ENCODE measurements around the gene OR2W1.
A peak's percentile ranks its signal among the peaks of the same experiment; 100 is the strongest.

Gene OR2W1

GRCh38 chr6:29025927-29026585 lies 18.9 kb downstream of the OR2W1 start:
- Histone ChIP-seq H3K27ac (ENCODE audit: low read depth, low read length) (no peak overlapping the region), H3K9ac (ENCODE audit: low read length in 5 of 5) (no peak overlapping the region), H3K4me3 (ENCODE audit: low read depth in 1 of 5, low read length in 5 of 5) (no peak overlapping the region), H3K36me3 (ENCODE audit: control insufficient read depth in 5 of 5, insufficient read depth in 5 of 5, low read length in 5 of 5) (no peaks in the 10 kb centered on the region), H3K27me3 (ENCODE audit: control insufficient read depth in 5 of 5, insufficient read depth in 4 of 5, low read length in 5 of 5) (peaks cover 2 to 14% (median 4%) of the 10 kb centered on the region in 5 donors), H3K4me1 (ENCODE audit: control insufficient read depth in 5 of 5, insufficient read depth in 5 of 5, low read length in 5 of 5) (no peaks in the 10 kb centered on the region), H3K9me3 (ENCODE audit: control insufficient read depth in 5 of 5, low read length in 5 of 5) (no peaks in the 10 kb centered on the region)

- Histone ChIP-seq H3K27me3 (ENCODE audit: control insufficient read depth in 5 of 5, insufficient read depth in 4 of 5, low read length in 5 of 5) (peaks cover 0 to 10% (median 4%) of the 10 kb centered on the region in 5 donors), H3K4me1 (ENCODE audit: control insufficient read depth in 5 of 5, insufficient read depth in 5 of 5, low read length in 5 of 5) (peaks cover 0 to 8% (median 7%) of the 10 kb centered on the region in 5 donors), H3K9ac (ENCODE audit: low read length in 5 of 5) (no peak overlapping the region), H3K36me3 (ENCODE audit: control insufficient read depth in 5 of 5, insufficient read depth in 5 of 5, low read length in 5 of 5) (no peaks in the 10 kb centered on the region), H3K27ac (ENCODE audit: low read depth, low read length) (no peak overlapping the region), H3K9me3 (ENCODE audit: control insufficient read depth in 5 of 5, low read length in 5 of 5) (no peaks in the 10 kb centered on the region), H3K4me3 (ENCODE audit: low read depth in 1 of 5, low read length in 5 of 5) (no peak overlapping the region)
Measured at GRCh38 chr6:29021434-29021833, 23.5 kb downstream of the OR2W1 start.

- Histone ChIP-seq H3K27me3 (ENCODE audit: control insufficient read depth in 5 of 5, insufficient read depth in 4 of 5, low read length in 5 of 5) (peaks cover 1 to 13% (median 3%) of the 10 kb centered on the region in 5 donors), H3K36me3 (ENCODE audit: control insufficient read depth in 5 of 5, insufficient read depth in 5 of 5, low read length in 5 of 5) (no peaks in the 10 kb centered on the region), H3K27ac (ENCODE audit: low read depth, low read length) (no peak overlapping the region), H3K9me3 (ENCODE audit: control insufficient read depth in 5 of 5, low read length in 5 of 5) (no peaks in the 10 kb centered on the region), H3K4me1 (ENCODE audit: control insufficient read depth in 5 of 5, insufficient read depth in 5 of 5, low read length in 5 of 5) (peaks cover 0 to 13% (median 13%) of the 10 kb centered on the region in 5 donors), H3K9ac (ENCODE audit: low read length in 5 of 5) (no peak overlapping the region), H3K4me3 (ENCODE audit: low read depth in 1 of 5, low read length in 5 of 5) (no peak overlapping the region)
Measured at GRCh38 chr6:29019629-29020028, 25.3 kb downstream of the OR2W1 start.

DNA sequence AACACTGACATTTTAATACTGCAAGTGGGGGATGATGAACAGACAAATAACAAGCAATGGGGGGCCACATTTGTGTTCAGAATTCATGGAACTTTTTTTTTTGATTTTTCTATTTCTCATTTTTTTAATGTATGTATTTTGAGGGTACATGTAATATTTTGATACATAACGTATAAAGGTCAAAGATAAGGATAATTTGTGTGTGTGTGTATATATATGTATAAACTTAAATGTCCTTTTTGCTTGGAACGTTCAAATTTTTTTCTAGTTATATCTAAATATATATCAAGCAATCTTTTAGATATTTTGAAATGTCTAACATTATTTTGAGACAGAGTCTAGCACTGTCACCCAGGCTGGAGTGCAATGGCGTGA lies 27.6 kb downstream of the OR2W1 start:
- Histone ChIP-seq H3K9ac (ENCODE audit: low read length in 5 of 5) (no peak overlapping the region), H3K27me3 (ENCODE audit: control insufficient read depth in 5 of 5, insufficient read depth in 4 of 5, low read length in 5 of 5) (peaks cover 18 to 25% (median 18%) of the 10 kb centered on the region in 5 donors), H3K9me3 (ENCODE audit: control insufficient read depth in 5 of 5, low read length in 5 of 5) (no peaks in the 10 kb centered on the region), H3K4me3 (ENCODE audit: low read depth in 1 of 5, low read length in 5 of 5) (no peak overlapping the region), H3K27ac (ENCODE audit: low read depth, low read length) (no peak overlapping the region), H3K36me3 (ENCODE audit: control insufficient read depth in 5 of 5, insufficient read depth in 5 of 5, low read length in 5 of 5) (no peaks in the 10 kb centered on the region), H3K4me1 (ENCODE audit: control insufficient read depth in 5 of 5, insufficient read depth in 5 of 5, low read length in 5 of 5) (peaks cover 0 to 13% (median 13%) of the 10 kb centered on the region in 5 donors)

GRCh38 chr6:29016559-29017427 lies 28.2 kb downstream of the OR2W1 start:
- Histone ChIP-seq H3K4me3 (ENCODE audit: low read depth in 1 of 5, low read length in 5 of 5) (peak overlapping the region; percentile 75 to 94 (median 82)), H3K9ac (ENCODE audit: low read length in 5 of 5) (peak overlapping the region in 4 of 5 donors; percentile 35 to 68 (median 64)), H3K27me3 (ENCODE audit: control insufficient read depth in 5 of 5, insufficient read depth in 4 of 5, low read length in 5 of 5) (peaks cover 16 to 23% (median 20%) of the 10 kb centered on the region in 5 donors), H3K9me3 (ENCODE audit: control insufficient read depth in 5 of 5, low read length in 5 of 5) (no peaks in the 10 kb centered on the region), H3K36me3 (ENCODE audit: control insufficient read depth in 5 of 5, insufficient read depth in 5 of 5, low read length in 5 of 5) (no peaks in the 10 kb centered on the region), H3K27ac (ENCODE audit: low read depth, low read length) (no peak overlapping the region), H3K4me1 (ENCODE audit: control insufficient read depth in 5 of 5, insufficient read depth in 5 of 5, low read length in 5 of 5) (peaks cover 0 to 13% (median 13%) of the 10 kb centered on the region in 5 donors)

- Histone ChIP-seq H3K27ac (ENCODE audit: low read depth, low read length) (no peak overlapping the region), H3K27me3 (ENCODE audit: control insufficient read depth in 5 of 5, insufficient read depth in 4 of 5, low read length in 5 of 5) (peaks cover 16 to 23% (median 20%) of the 10 kb centered on the region in 5 donors), H3K9ac (ENCODE audit: low read length in 5 of 5) (no peak overlapping the region), H3K4me1 (ENCODE audit: control insufficient read depth in 5 of 5, insufficient read depth in 5 of 5, low read length in 5 of 5) (peaks cover 0 to 18% (median 16%) of the 10 kb centered on the region in 5 donors), H3K4me3 (ENCODE audit: low read depth in 1 of 5, low read length in 5 of 5) (peak overlapping the region in 1 of 5 donors; percentile 17), H3K36me3 (ENCODE audit: control insufficient read depth in 5 of 5, insufficient read depth in 5 of 5, low read length in 5 of 5) (no peaks in the 10 kb centered on the region), H3K9me3 (ENCODE audit: control insufficient read depth in 5 of 5, low read length in 5 of 5) (no peaks in the 10 kb centered on the region)
Measured at GRCh38 chr6:29014729-29015608, 30.0 kb downstream of the OR2W1 start.

DNA sequence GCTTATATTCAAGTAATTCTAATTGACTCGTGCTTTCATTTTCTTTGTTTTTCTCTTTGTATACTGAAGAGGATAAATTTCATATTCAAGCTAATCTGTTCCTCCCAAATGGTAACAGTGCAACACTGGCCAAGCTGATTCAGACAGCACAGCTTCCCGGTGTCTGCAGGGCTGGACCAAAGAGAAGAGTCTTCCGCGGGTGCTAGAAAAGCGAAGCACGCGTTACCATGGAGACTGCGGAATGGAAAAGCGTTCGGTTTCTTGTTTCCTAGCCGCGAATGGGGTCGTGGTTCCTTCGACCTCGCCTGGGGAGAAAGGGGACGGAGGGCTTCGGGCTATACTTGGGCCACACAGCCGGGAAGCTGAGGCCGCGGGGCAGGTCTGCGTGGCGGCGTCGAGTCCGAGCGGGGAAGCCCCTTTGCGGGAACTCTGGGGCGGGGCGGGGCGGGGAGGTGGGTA lies 33.7 kb downstream of the OR2W1 start:
- Histone ChIP-seq H3K9me3 (ENCODE audit: control insufficient read depth in 5 of 5, low read length in 5 of 5) (no peaks in the 10 kb centered on the region), H3K27ac (ENCODE audit: low read depth, low read length) (no peak overlapping the region), H3K4me3 (ENCODE audit: low read depth in 1 of 5, low read length in 5 of 5) (peak overlapping the region; percentile 63 to 78 (median 71)), H3K36me3 (ENCODE audit: control insufficient read depth in 5 of 5, insufficient read depth in 5 of 5, low read length in 5 of 5) (no peaks in the 10 kb centered on the region), H3K9ac (ENCODE audit: low read length in 5 of 5) (peak overlapping the region in 2 of 5 donors; percentile 61 to 68), H3K27me3 (ENCODE audit: control insufficient read depth in 5 of 5, insufficient read depth in 4 of 5, low read length in 5 of 5) (peaks cover 13 to 23% (median 20%) of the 10 kb centered on the region in 5 donors), H3K4me1 (ENCODE audit: control insufficient read depth in 5 of 5, insufficient read depth in 5 of 5, low read length in 5 of 5) (peaks cover 0 to 9% (median 7%) of the 10 kb centered on the region in 5 donors)

- no peak overlapping the region for H3K9ac ChIP-seq (ENCODE audit: low read length in 5 of 5)
- no peaks in the 10 kb centered on the region for H3K9me3 ChIP-seq (ENCODE audit: control insufficient read depth in 5 of 5, low read length in 5 of 5)
- peaks cover 7 to 19% (median 15%) of the 10 kb centered on the region in 5 donors for H3K27me3 ChIP-seq (ENCODE audit: control insufficient read depth in 5 of 5, insufficient read depth in 4 of 5, low read length in 5 of 5)
- H3K4me1 ChIP-seq (ENCODE audit: control insufficient read depth in 5 of 5, insufficient read depth in 5 of 5, low read length in 5 of 5), result peaks cover 0 to 18% (median 11%) of the 10 kb centered on the region in 5 donors
- no peak overlapping the region for H3K27ac ChIP-seq (ENCODE audit: low read depth, low read length)
- H3K36me3 ChIP-seq (ENCODE audit: control insufficient read depth in 5 of 5, insufficient read depth in 5 of 5, low read length in 5 of 5), result no peaks in the 10 kb centered on the region
- H3K4me3 ChIP-seq (ENCODE audit: low read depth in 1 of 5, low read length in 5 of 5), result no peak overlapping the region
Measured at GRCh38 chr6:29009358-29009757, 35.6 kb downstream of the OR2W1 start.

- H3K36me3 ChIP-seq (ENCODE audit: control insufficient read depth in 5 of 5, insufficient read depth in 5 of 5, low read length in 5 of 5), result no peaks in the 10 kb centered on the region
Measured at GRCh38 chr6:29008089-29008488, 36.9 kb downstream of the OR2W1 start.

More at GRCh38 chr6:29008089-29008488, 36.9 kb downstream of the OR2W1 start:
- no peak overlapping the region for H3K4me3 ChIP-seq (ENCODE audit: low read depth in 1 of 5, low read length in 5 of 5)
- H3K27ac ChIP-seq (ENCODE audit: low read depth, low read length), result no peak overlapping the region
- no peaks in the 10 kb centered on the region for H3K9me3 ChIP-seq (ENCODE audit: control insufficient read depth in 5 of 5, low read length in 5 of 5)
- H3K27me3 ChIP-seq (ENCODE audit: control insufficient read depth in 5 of 5, insufficient read depth in 4 of 5, low read length in 5 of 5), result peaks cover under 1 to 11% (median 6%) of the 10 kb centered on the region in 5 donors
- no peak overlapping the region for H3K9ac ChIP-seq (ENCODE audit: low read length in 5 of 5)
- peaks cover 0 to 18% (median 11%) of the 10 kb centered on the region in 5 donors for H3K4me1 ChIP-seq (ENCODE audit: control insufficient read depth in 5 of 5, insufficient read depth in 5 of 5, low read length in 5 of 5)
